ENCODE measurements around the gene NHEJ1.
"Not testable (repeated sequence)": the region's sequence is repeated elsewhere in the genome, so short reads cannot be mapped to it uniquely, and the experiment has no call there.

The NHEJ1 gene, protein sequence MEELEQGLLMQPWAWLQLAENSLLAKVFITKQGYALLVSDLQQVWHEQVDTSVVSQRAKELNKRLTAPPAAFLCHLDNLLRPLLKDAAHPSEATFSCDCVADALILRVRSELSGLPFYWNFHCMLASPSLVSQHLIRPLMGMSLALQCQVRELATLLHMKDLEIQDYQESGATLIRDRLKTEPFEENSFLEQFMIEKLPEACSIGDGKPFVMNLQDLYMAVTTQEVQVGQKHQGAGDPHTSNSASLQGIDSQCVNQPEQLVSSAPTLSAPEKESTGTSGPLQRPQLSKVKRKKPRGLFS

GRCh38 chr2:219160186-219161017, at the start of gene NHEJ1:
Gene NHEJ1, minus strand, starts transcription at chr2:219160815. Its CDS starts 2,453 bp downstream, at chr2:219158362.
- DNase-seq = peak; percentile 76

GRCh38 chr2:219209236-219210195, 48.9 kb upstream of the NHEJ1 start:
- no peak for DNase-seq

- peak; percentile 40 for DNase-seq
These were observed 47.5 kb upstream of the NHEJ1 start for GRCh38 chr2:219207884-219208740.

DNA sequence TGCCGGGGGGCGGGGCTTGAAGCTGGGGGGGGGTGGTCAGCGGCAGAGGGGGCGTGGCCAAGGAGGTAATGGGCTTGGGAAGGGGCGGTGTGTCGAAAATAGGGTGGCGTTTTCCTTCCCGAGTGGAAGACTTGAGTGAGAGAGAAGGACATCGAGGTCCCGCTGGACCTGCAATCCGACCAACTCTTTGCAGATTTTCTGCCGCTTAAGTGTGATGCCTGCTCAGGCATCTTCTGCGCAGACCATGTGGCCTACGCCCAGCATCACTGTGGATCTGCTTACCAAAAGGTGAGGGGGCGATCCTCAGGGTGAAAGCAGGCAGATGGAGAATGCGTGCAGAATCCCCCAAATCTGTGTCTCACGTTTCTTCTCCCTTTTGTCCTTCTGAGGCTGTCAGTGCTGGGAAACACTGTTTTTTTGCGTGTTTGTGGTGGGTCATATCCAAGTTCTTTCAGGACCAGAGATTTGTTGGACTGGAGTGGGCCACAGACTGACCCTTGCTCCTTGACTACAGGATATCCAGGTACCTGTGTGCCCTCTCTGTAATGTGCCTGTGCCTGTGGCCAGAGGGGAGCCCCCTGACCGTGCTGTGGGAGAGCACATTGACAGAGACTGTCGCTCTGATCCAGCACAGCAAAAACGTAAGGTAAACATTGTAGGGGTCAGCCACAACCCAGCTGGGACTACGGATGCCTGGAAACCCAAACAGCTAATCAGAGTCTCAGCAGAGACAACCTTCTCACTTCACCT, 46.7 kb upstream of the NHEJ1 start:
- DNase-seq = no peak

- peak; percentile 88 for DNase-seq
These were observed 45.9 kb upstream of the NHEJ1 start, which contains the start of gene ZFAND2B for GRCh38 chr2:219206328-219207133. Gene ZFAND2B, plus strand, starts transcription at chr2:219206782. Its CDS starts 206 bp downstream, at chr2:219206988.

- DNase-seq = no peak
These were observed 45.3 kb upstream of the NHEJ1 start for GRCh38 chr2:219205981-219206327.

DNA sequence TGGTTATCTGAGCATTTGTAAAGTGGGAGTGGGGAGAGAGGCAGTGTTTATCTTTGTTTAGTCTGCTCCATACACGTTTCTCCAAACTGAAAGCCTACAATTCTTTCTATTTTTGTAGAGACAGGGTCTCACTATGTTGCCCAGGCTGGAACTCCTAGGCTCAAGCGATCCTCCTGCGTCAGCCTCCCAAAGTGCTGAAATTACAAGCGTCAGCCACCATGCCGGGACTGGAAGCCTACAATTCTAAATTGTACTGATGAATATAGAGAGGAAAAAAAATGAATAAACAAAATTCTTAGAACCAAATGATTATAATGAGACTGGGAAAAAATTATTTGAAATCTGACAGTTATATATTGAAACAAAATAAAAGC, 44.5 kb upstream of the NHEJ1 start:
- no peak for DNase-seq

DNA sequence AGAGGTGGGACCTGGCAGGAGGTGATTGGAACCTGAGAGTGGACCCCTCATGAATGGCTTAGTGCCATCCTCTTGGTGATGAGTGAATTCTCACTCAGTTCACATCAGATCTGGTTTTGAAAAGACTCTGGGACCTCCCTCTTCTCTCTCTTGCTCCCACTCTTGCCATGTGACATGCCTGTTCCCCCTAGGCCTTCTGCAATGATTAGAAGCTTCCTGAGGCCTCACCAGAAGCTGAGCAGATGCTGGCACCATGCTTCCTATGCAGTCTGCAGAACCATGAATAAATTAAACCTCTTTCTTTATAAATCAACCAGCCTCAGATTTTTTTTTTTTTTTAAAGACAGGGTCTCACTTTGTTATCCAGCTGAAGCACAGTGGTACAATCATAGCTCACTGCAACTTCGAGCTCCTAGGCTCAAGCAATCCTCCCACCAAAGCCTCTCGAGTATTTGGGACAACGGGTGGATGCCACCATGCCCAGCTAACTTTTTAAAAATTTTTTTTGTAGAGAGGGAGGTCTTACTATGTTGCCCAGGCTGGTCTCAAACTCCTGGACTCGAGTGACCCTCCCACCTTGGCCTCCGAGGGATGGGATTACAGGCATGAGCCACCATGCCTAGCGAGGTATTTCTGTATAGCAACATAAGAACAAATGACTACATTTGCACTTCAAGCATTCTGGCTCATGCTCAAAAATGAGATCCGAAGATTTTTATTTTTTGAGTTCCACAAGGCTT, 44.0 kb upstream of the NHEJ1 start:
- no peak for DNase-seq

GRCh38 chr2:219201331-219201730, 40.7 kb upstream of the NHEJ1 start:
- not testable (repeated sequence) for DNase-seq

- DNase-seq = not testable (repeated sequence)
These were observed 40.1 kb upstream of the NHEJ1 start for GRCh38 chr2:219200502-219201326.

- no peak for DNase-seq
These were observed 39.0 kb upstream of the NHEJ1 start for GRCh38 chr2:219199470-219200211.

- no peak for DNase-seq
These were observed 38.4 kb upstream of the NHEJ1 start for GRCh38 chr2:219198974-219199373.

DNA sequence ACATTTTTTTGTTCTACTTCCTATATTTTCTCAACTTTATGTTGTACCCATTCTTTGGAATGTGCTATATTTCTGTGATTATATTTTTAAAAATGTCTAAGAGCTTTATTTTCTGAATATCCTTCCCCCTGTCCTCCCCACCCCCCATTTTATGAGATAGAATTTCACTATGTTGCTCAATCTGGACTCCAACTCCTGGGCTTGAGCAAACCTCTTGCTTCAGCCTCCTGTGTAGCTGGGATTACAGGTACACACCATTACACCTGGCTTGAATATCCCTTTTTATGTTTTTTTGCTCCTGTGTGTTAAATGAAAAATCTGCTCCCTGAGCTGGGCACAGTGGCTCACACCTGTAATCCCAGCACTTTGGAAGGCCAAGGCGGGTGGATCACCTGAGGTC, 36.8 kb upstream of the NHEJ1 start:
- DNase-seq = no peak

GRCh38 chr2:219186754-219187456, 26.3 kb upstream of the NHEJ1 start:
- DNase-seq = no peak

- DNase-seq = no peak
These were observed 23.5 kb upstream of the NHEJ1 start for GRCh38 chr2:219184121-219184520.

- DNase-seq = no peak
These were observed 22.6 kb upstream of the NHEJ1 start for GRCh38 chr2:219183151-219183772.

Measured in NCI-H226 (cell line).